ENCODE data around the gene ERMARD. TPM values are rescaled to one million over a fixed set of nuclear protein-coding genes. Genes with fewer than 3 reads are reported as not detected.
A peak's percentile ranks its signal among the peaks of the same experiment; 100 is the strongest.

Gene ERMARD
- total RNA-seq, 1 donor from 2014 or later = 25.4 TPM

DNA sequence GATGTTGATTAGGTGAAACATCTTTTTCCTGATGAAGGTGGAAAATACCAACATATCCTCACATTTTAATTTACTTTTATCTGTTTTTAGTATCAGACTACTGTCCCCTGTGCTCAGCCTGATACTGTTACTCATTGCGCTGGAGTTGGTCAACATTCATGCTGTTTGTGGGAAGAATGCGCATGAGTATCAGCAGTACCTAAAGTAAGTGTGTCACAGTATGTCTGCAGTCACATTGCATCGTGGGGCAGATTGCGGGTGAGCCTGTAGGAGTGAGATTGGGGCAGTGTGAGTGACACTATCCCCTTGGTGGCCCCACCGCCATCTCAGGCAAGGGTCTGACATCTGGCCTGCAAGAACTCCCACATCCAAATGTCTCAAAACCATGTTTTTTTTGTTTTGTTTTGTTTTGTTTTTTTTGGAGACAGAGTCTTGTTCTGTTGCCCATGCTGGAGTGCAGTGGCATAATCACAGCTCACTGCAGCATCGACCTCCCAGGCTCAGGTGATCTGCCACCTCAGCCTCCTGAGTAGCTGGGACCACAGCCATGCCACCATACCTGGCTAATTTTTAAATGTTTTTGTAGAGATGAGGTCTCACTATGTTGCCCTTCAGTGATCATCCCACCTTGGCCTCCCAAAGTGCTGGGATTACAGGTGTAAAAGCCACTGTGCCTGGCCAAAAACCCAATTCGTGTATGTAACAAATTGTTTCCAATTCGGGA is 27.8 kb downstream of the ERMARD start:
- no peak for DNase-seq
- intact Hi-C loops (cut with DNase I) = no loop called here
- Histone ChIP-seq H3K9me3 (no peaks in the 10 kb centered on the region), H3K4me1 (no peaks in the 10 kb centered on the region), H3K27me3 (ENCODE audit: low read depth) (no peaks in the 10 kb centered on the region), H3K4me3 (no peak overlapping the region), H3K36me3 (peaks cover 53% of the 10 kb centered on the region), H3K27ac (no peak overlapping the region)
- no peak for ATAC-seq
- TF ChIP-seq, protein P1, sequence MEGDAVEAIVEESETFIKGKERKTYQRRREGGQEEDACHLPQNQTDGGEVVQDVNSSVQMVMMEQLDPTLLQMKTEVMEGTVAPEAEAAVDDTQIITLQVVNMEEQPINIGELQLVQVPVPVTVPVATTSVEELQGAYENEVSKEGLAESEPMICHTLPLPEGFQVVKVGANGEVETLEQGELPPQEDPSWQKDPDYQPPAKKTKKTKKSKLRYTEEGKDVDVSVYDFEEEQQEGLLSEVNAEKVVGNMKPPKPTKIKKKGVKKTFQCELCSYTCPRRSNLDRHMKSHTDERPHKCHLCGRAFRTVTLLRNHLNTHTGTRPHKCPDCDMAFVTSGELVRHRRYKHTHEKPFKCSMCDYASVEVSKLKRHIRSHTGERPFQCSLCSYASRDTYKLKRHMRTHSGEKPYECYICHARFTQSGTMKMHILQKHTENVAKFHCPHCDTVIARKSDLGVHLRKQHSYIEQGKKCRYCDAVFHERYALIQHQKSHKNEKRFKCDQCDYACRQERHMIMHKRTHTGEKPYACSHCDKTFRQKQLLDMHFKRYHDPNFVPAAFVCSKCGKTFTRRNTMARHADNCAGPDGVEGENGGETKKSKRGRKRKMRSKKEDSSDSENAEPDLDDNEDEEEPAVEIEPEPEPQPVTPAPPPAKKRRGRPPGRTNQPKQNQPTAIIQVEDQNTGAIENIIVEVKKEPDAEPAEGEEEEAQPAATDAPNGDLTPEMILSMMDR (IDR thresholded peaks at IDR 0.05) = no peak

DNA sequence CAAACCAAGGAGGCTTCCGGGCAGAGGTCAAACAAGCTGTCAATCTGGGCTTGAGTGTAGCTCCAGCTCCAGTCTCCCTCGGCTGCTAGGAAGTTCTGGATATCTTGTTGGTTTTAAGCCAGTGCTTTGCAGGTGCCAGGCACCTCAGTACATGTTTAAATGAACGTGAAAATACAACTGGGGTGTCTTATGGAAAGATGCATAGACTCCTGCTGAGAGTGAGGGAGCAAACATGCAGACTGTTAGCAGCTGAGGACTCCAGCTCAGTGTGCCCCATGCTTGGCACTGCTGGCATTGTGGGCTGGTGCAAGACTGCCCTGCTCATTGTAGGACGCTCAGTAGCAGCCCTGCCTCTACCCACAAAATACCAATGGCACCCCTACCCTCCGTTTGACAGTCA is 28.5 kb downstream of the ERMARD start:
- ATAC-seq = no peak
- Histone ChIP-seq H3K4me3 (no peak overlapping the region), H3K27ac (no peak overlapping the region), H3K36me3 (peaks cover 48% of the 10 kb centered on the region), H3K9me3 (no peaks in the 10 kb centered on the region), H3K4me1 (no peaks in the 10 kb centered on the region), H3K27me3 (ENCODE audit: low read depth) (no peaks in the 10 kb centered on the region)
- DNase-seq = no peak
- intact Hi-C loops (cut with DNase I) = no loop called here
- TF ChIP-seq, protein P1 (IDR thresholded peaks at IDR 0.05) = no peak

DNA sequence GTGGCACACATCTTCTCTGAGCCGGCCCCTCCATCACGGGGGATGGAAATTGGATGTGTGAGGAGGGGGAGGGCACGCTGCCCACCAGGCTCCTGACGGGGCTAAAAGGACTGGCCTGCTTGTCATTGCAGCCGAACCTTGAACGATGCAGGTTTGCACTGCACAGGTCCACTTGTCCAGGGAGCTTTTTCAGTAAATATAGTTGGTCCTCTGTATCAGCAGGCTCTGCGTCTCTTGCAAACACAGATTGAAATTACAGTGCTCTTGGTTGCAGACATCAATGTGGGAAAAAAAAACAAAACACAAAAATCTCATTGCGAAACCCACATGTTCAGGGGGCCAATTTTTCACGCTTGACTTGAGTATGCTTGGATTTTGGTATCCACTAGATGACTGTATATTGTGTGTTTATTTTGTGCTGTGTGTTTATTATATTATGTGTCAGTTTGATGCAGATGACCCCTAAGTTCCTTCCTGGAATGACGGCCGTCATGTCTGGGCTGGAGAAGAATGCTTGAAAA is 29.2 kb downstream of the ERMARD start:
- no peak overlapping the region for H3K4me3 ChIP-seq
- H3K9me3 ChIP-seq = no peaks in the 10 kb centered on the region
- intact Hi-C loops (cut with DNase I) = no loop called here
- no peak for ATAC-seq
- no peaks in the 10 kb centered on the region for H3K4me1 ChIP-seq
- H3K36me3 ChIP-seq = peaks cover 42% of the 10 kb centered on the region
- TF ChIP-seq, protein P1 (IDR thresholded peaks at IDR 0.05) = no peak
- H3K27me3 ChIP-seq (ENCODE audit: low read depth) = no peaks in the 10 kb centered on the region
- no peak overlapping the region for H3K27ac ChIP-seq
- DNase-seq = no peak

DNA sequence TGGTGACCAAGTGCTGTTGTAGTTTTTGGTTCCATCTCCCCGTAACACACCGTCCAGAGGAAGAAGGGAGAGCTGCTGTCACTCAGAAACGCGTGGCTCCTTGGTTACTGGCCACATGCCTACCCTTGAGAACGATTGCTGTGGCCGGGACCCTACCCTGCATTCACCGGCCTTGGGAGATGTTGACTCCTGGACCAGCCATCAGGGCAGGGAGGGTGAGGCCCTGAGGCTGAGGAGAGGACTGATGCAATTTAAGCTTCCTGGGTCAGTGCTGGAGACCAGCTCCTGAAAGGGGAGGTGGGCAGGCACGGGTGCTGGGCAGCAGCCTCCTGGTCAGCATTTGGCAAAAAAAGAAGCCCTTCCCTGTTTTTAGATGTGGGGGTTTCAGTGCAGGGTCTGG is 31.5 kb downstream of the ERMARD start:
- H3K27ac ChIP-seq = no peak overlapping the region
- H3K9me3 ChIP-seq = no peaks in the 10 kb centered on the region
- H3K4me1 ChIP-seq = no peaks in the 10 kb centered on the region
- no peak for ATAC-seq
- no peaks in the 10 kb centered on the region for H3K27me3 ChIP-seq (ENCODE audit: low read depth)
- H3K36me3 ChIP-seq = peaks cover 20% of the 10 kb centered on the region
- no peak for DNase-seq
- intact Hi-C loops (cut with DNase I) = no loop called here
- no peak overlapping the region for H3K4me3 ChIP-seq
- TF ChIP-seq, protein P1 (IDR thresholded peaks at IDR 0.05) = no peak

DNA sequence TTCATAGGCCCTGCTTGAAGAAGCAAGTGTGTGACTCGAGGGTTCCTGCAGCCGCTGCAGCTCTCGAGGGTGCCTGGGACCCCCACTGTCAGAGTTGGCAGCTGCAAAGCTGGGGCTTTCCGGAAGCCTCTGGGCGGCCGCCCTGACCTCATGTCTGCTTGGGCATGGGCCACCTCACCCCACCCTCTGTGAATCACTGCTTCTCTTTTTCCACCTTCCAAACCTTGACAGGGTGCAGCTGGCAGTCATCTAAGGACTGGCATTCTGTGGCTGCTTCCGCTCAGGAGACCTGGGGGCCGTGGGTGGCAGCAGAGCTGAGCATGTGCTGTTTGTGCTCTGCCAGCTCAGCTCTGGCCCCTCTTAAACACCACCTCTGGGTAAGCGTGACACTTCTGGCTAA is 32.0 kb downstream of the ERMARD start:
- Histone ChIP-seq H3K27me3 (ENCODE audit: low read depth) (no peaks in the 10 kb centered on the region), H3K27ac (no peak overlapping the region), H3K36me3 (peaks cover 18% of the 10 kb centered on the region), H3K4me3 (no peak overlapping the region), H3K9me3 (no peaks in the 10 kb centered on the region), H3K4me1 (no peaks in the 10 kb centered on the region)
- TF ChIP-seq, protein P1 (IDR thresholded peaks at IDR 0.05) = no peak
- DNase-seq = no peak
- ATAC-seq = peak in 1 of 2 donors; percentile 10
- intact Hi-C loops (cut with DNase I) = no loop called here

Data from lower lobe of right lung (tissue), 2 donors.